ENCODE results near the gene TNC.

TNC gene

GRCh38 chr9:115117999-115118878 lies at the start of gene TNC:
TNC (minus strand) TSS chr9:115118157; CDS start chr9:115091018, 27,139 bp downstream.
- no peak for DNase-seq

- DNase-seq, result no peak
These were observed 49.2 kb upstream of the TNC start for GRCh38 chr9:115167175-115167574.

- no peak for DNase-seq
These were observed 47.3 kb upstream of the TNC start for GRCh38 chr9:115165233-115165632.

- DNase-seq, result no peak
These were observed 46.6 kb upstream of the TNC start for GRCh38 chr9:115164511-115164974.

- DNase-seq, result no peak
These were observed 45.0 kb upstream of the TNC start for GRCh38 chr9:115162946-115163345.

- DNase-seq, result no peak
These were observed 43.5 kb upstream of the TNC start for GRCh38 chr9:115161446-115161845.

GRCh38 chr9:115158661-115159481 lies 40.9 kb upstream of the TNC start:
- no peak for DNase-seq

- DNase-seq, result no peak
These were observed 39.3 kb upstream of the TNC start for GRCh38 chr9:115157245-115157674.

GRCh38 chr9:115155037-115155436 lies 37.1 kb upstream of the TNC start:
- DNase-seq, result no peak

GRCh38 chr9:115154617-115155016 lies 36.7 kb upstream of the TNC start:
- no peak for DNase-seq

GRCh38 chr9:115152281-115152820 lies 34.4 kb upstream of the TNC start:
- no peak for DNase-seq

- DNase-seq, result no peak
These were observed 30.8 kb upstream of the TNC start for GRCh38 chr9:115148721-115149120.

GRCh38 chr9:115146581-115147021 lies 28.6 kb upstream of the TNC start:
- no peak for DNase-seq

- no peak for DNase-seq
These were observed 26.7 kb upstream of the TNC start for GRCh38 chr9:115144706-115145105.

- DNase-seq, result no peak
These were observed 25.7 kb upstream of the TNC start for GRCh38 chr9:115143689-115144088.

GRCh38 chr9:115142517-115143270 lies 24.7 kb upstream of the TNC start:
- DNase-seq, result no peak

GRCh38 chr9:115142090-115142489 lies 24.1 kb upstream of the TNC start:
- no peak for DNase-seq

GRCh38 chr9:115141612-115142011 lies 23.7 kb upstream of the TNC start:
- DNase-seq, result no peak

GRCh38 chr9:115138151-115138550 lies 20.2 kb upstream of the TNC start:
- DNase-seq, result no peak

GRCh38 chr9:115137526-115137925 lies 19.6 kb upstream of the TNC start:
- no peak for DNase-seq

GRCh38 chr9:115135821-115136778 lies 18.1 kb upstream of the TNC start:
- DNase-seq, result no peak
